Measurements from ENCODE around the gene GPR146. TPM values are rescaled to one million over a fixed set of nuclear protein-coding genes. Genes with fewer than 3 reads are reported as not detected.
A peak's percentile ranks its signal among the peaks of the same experiment; 100 is the strongest.

The GPR146 gene
- total and polyA plus RNA-seq, 2 donors = 3.1 to 43.9 TPM

DNA sequence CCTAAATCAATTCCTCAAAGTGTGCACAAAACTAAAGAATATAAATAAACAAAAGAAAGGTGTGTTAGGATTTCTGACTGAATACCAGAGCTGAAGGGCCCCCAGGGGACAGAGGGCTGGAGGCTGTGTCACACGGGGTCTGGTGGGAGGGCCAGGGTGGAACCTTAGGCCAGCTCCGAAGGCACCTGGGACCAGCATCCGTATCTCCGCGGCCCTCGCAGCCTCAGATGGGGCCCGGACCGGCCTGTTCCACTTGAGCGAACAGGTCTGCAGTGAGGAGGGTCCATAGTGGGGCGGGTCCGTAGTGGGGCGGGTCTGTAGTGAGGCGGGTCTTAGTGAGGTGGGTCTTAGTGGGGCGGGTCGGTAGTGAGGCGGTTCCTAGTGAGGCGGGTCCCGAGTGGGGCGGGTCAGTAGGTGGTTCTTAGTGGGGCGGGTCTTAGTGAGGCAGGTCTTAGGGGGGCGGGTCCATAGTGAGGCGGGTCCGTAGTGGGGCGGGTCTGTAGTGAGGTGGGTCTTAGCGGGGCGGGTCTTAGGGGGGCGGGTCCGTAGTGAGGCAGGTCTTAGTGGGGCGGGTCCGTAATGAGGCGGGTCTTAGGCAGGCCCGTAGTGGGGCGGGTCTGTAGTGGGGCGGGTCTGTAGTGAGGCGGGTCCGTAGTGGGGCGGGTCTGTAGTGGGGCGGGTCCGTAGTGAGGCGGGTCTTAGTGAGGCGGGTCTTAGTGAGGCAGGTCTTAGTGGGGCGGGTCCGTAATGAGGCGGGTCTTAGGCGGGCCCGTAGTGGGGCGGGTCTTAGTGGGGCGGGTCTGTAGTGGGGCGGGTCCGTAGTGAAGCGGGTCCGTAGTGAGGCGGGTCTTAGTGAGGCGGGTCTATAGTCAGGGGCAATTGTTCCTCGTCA lies 15.1 kb downstream of the GPR146 start:
- Histone ChIP-seq H3K27ac (ENCODE audit: low read depth) (no peak overlapping the region), H3K4me1 (ENCODE audit: insufficient read depth) (no peaks in the 10 kb centered on the region)

DNA sequence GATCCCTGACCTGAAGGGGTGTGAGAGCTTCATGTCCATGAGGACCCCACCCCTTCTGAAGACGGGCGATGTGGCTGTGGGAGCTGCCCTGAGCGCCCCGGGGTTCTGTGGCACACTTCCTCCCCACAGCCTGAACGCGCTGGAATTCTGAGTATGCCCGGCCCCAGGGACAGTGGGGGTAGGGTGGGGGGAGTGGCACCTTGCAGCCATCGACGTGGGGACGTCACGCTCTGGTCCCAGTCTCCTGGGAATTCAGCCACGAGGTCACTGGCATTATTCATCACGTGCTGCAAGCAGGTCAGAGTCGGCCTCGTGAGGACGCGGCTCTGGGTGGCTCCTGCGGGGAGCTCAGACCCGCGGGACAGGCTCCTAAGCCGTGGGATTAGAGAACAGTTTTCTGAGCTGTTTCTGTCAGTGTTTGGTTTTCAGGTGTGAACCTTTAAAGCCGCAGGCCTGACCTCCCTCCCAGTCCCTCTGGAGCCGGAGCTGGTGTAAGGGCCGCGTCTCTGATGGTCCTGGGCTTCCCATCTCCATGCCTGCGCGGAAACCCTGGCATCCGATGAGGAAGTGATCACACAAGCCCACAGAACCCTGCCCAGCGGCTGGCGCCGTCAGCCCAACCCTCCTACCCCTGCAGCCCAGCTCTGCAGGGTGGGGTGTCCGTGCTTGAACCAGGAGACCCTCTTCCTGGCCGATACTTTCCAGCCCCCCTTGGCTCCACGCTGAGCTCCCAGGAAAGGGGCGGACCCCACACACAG lies 16.1 kb downstream of the GPR146 start:
- Histone ChIP-seq H3K4me1 (ENCODE audit: insufficient read depth) (no peaks in the 10 kb centered on the region), H3K36me3 (ENCODE audit: insufficient read depth) (no peaks in the 10 kb centered on the region), H3K4me3 (ENCODE audit: low read depth, low read length) (no peak overlapping the region), H3K27ac (ENCODE audit: low read depth) (no peak overlapping the region)
- no peak for DNase-seq (ENCODE audit: extremely low spot score)
- WGBS = 62% methylated on average over 35 of the region's 35 CpGs

More for the DNA sequence above, 15.1 kb downstream of the GPR146 start:
- H3K36me3 ChIP-seq (ENCODE audit: insufficient read depth) = no peaks in the 10 kb centered on the region
- peak; percentile 35 for DNase-seq (ENCODE audit: extremely low spot score)
- 41% methylated on average over 55 of the region's 55 CpGs for WGBS
- no peak overlapping the region for H3K4me3 ChIP-seq (ENCODE audit: low read depth, low read length)

DNA sequence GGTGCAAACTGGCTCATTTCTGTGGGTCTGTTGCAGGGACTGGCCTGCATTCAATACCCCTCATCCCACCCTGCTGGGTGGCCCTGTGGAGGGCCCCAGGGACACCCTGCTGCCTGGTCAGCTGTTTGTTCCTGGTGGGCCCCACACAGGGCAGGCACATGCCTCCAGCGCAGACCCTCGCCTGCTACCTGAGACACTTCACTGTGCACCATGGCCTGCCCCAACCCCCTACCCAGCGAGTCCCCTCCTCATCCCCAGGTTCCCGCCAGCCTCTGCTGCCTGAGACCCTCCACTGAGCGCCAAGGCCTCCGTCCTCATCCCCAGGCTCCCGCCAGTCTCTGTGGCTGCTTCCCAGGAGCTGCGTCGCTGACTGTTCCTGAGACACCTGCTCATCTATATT lies 16.8 kb downstream of the GPR146 start:
- 98% methylated on average over 9 of the region's 9 CpGs for WGBS
- no peaks in the 10 kb centered on the region for H3K36me3 ChIP-seq (ENCODE audit: insufficient read depth)
- no peak overlapping the region for H3K4me3 ChIP-seq (ENCODE audit: low read depth, low read length)
- H3K4me1 ChIP-seq (ENCODE audit: insufficient read depth) = no peaks in the 10 kb centered on the region
- no peak overlapping the region for H3K27ac ChIP-seq (ENCODE audit: low read depth)
- no peak for DNase-seq (ENCODE audit: extremely low spot score)

DNA sequence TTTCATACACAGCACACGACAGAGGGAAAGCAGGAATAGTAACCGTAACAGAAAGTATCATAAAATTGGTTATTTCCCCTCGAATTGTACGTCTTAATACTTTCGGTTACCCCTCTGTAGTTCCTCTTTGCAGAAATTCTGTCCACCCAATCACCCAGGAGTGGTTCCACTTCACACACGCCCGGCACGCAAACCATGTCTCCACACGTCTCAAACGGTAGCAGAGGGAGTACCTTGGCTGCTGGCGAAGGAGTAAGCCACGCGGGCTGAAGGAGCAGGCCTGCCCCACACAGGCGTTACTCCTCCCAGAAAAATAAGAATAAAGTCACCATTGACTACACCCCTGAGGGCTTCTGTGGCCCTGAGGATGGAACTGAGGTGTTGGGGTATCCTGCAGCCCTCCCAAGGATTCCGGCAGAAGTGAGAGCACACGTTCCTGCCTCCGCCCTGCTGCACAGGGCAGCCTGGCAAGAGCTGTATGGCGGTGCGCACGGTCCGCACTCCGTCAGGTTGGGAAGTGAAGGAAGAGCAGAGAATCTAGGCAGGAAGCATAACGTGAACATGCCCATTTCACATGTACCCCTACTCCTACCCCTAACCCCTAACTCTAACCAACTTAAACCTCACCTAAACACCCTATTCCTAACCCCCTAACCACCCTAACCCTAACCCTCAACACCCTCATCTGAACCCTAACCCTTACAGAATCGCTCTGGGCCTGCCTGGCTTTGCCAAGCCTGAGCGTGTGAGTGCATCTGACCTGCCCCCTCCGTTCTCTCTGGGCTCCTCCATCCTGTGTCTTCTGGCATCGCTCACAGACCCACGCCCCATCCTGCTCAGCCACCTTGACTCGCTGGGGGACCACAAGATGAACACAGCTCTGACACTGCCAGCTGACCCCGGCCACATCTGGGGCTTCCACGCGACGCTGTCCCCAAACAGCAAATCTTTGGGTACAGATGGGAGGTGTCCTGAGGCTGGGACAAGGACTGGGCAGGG lies 18.2 kb downstream of the GPR146 start:
- H3K27ac ChIP-seq (ENCODE audit: low read depth) = no peak overlapping the region
- H3K4me1 ChIP-seq (ENCODE audit: insufficient read depth) = no peaks in the 10 kb centered on the region
- WGBS = 88% methylated on average over 33 of the region's 33 CpGs
- H3K4me3 ChIP-seq (ENCODE audit: low read depth, low read length) = no peak overlapping the region
- H3K36me3 ChIP-seq (ENCODE audit: insufficient read depth) = no peaks in the 10 kb centered on the region
- no peak for DNase-seq (ENCODE audit: extremely low spot score)

DNA sequence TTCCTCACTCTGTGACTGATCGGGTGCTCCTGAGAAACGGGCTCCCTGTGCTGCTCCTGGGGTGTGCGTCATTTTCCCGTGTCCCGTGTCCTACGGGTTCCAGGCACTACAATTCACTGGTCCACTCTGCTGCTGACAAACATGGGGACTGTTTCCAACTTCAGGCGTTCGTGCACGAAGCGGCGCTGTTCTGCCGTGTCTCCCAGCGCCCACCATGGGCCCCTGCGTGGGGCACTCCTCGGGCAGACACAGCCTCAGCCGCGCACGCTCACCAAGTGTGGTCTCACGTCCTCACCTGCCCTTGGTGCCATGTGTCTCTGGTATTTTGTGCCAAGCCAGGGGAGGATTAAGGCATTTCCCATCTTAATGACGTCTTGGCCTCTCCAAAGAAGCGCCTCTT lies 19.0 kb downstream of the GPR146 start:
- DNase-seq (ENCODE audit: extremely low spot score) = no peak
- Histone ChIP-seq H3K4me1 (ENCODE audit: insufficient read depth) (no peaks in the 10 kb centered on the region), H3K4me3 (ENCODE audit: low read depth, low read length) (no peak overlapping the region), H3K36me3 (ENCODE audit: insufficient read depth) (no peaks in the 10 kb centered on the region), H3K27ac (ENCODE audit: low read depth) (no peak overlapping the region)
- 96% methylated on average over 21 of the region's 21 CpGs for WGBS

DNA sequence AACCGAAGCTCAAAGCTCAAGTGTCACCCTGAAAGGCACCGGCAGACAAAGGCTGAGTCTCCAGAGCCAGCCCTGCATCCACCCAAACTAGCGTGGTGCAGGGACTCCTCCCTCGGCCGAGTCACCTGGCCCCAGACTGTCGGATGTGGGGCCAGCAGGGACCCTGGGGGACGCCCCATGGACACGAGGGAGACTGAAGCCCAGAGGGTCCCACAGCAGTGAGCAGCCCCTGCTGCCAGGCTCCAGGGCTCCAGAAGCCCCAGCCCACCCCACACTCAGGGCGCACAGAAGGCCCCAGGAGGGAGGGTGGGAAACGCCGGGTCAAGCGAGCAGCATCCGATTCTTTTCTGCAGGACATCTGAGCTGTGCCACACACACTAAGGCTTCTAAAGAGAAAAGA lies 20.2 kb downstream of the GPR146 start:
- Histone ChIP-seq H3K36me3 (ENCODE audit: insufficient read depth) (no peaks in the 10 kb centered on the region), H3K4me1 (ENCODE audit: insufficient read depth) (no peaks in the 10 kb centered on the region), H3K27ac (ENCODE audit: low read depth) (no peak overlapping the region), H3K4me3 (ENCODE audit: low read depth, low read length) (no peak overlapping the region)
- DNase-seq (ENCODE audit: extremely low spot score) = no peak
- WGBS = 88% methylated on average over 13 of the region's 13 CpGs

DNA sequence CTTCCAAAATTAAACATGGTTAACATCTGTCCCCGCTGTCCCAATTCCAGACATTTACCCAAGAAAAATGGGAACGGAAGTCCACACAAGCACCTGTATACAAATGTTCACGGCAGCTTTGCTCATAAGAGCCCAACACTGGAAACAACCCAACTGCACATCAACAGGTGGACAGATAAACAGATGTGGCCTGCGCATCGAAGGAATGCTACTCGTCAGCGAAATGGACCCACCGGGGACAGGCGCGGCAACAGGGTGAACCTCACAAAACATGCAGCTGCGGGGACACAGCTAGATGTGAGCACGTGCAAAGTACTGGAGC lies 20.9 kb downstream of the GPR146 start:
- Histone ChIP-seq H3K4me3 (ENCODE audit: low read depth, low read length) (no peak overlapping the region), H3K27ac (ENCODE audit: low read depth) (no peak overlapping the region), H3K36me3 (ENCODE audit: insufficient read depth) (no peaks in the 10 kb centered on the region), H3K4me1 (ENCODE audit: insufficient read depth) (no peaks in the 10 kb centered on the region)
- no peak for DNase-seq (ENCODE audit: extremely low spot score)
- WGBS = 64% methylated on average over 12 of the region's 12 CpGs

DNA sequence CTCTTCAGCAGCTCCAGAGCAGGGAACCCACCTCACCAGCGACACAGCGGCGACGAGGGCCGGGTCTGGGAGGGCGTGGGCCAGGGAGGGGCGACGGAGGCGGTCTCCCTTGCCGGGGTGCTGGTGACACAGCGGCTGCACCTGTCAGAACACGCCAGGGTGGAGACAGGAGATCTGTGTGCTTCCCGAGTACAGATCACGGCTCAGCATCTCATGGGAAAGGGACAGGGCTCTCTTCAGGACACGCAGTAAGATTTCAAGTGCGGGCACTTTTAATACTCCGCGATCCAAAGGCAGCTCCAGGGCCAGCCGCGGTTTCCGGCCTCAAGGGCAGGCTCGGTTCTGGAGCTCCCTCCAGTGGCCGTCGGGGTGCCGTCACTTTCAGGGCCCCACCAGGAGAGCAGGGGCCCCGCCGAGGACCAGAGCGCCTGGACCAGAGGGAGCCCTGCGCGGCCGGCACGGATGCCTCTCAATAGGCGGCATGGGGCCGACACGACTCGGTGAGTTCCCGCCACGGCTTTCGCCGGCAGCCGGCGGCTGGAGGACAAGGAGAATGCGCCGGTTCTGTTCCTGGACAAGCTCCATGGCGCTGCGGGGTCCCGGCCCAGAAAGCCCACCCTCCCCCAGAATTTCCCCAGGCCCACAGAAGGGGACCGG lies 21.4 kb downstream of the GPR146 start:
- Histone ChIP-seq H3K36me3 (ENCODE audit: insufficient read depth) (no peaks in the 10 kb centered on the region), H3K27ac (ENCODE audit: low read depth) (no peak overlapping the region), H3K4me3 (ENCODE audit: low read depth, low read length) (no peak overlapping the region), H3K4me1 (ENCODE audit: insufficient read depth) (no peaks in the 10 kb centered on the region)
- 12% methylated on average over 48 of the region's 48 CpGs for WGBS
- DNase-seq (ENCODE audit: extremely low spot score) = no peak

DNA sequence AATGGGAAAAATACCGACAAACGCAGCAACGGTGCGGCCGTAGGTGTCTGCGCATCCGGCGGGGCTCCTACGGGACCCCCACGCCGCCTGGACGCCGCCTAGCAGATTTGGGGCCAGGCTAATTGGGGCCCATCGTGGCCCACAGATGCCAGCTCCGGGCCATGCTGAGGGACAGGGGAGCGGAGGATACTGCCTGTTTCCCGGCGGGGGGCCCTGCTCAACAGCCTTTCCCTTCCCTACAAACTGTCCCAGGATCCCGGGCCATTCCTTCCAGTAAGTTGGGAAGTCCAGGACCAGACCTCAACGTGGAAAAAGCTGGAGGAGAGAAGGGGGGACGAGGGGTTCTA lies 21.9 kb downstream of the GPR146 start:
- no peak for DNase-seq (ENCODE audit: extremely low spot score)
- Histone ChIP-seq H3K27ac (ENCODE audit: low read depth) (no peak overlapping the region), H3K36me3 (ENCODE audit: insufficient read depth) (no peaks in the 10 kb centered on the region), H3K4me3 (ENCODE audit: low read depth, low read length) (no peak overlapping the region), H3K4me1 (ENCODE audit: insufficient read depth) (no peaks in the 10 kb centered on the region)
- 72% methylated on average over 21 of the region's 21 CpGs for WGBS

DNA sequence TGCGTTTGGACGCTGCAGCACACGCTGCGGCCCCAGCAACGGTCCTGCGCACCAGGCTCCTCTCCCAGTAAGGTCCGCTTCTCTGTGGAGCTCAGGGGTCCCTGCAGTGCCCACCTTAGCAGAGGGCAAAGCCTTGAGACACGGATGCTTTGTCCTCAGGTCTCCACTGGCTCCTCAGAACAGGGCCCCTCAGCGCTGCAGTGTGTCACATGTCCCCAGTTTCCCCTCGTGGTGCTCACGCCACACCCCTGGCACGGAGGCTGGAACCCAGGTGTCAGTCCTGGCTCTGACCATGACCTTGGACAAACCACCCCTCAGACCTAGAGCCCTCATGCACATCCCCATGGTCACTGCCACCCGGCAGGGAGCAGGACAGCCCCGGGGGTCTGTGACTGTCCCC lies 23.7 kb downstream of the GPR146 start:
- Histone ChIP-seq H3K4me3 (ENCODE audit: low read depth, low read length) (no peak overlapping the region), H3K4me1 (ENCODE audit: insufficient read depth) (no peaks in the 10 kb centered on the region), H3K27ac (ENCODE audit: low read depth) (no peak overlapping the region), H3K36me3 (ENCODE audit: insufficient read depth) (no peaks in the 10 kb centered on the region)
- 88% methylated on average over 14 of the region's 14 CpGs for WGBS
- DNase-seq (ENCODE audit: extremely low spot score) = no peak

DNA sequence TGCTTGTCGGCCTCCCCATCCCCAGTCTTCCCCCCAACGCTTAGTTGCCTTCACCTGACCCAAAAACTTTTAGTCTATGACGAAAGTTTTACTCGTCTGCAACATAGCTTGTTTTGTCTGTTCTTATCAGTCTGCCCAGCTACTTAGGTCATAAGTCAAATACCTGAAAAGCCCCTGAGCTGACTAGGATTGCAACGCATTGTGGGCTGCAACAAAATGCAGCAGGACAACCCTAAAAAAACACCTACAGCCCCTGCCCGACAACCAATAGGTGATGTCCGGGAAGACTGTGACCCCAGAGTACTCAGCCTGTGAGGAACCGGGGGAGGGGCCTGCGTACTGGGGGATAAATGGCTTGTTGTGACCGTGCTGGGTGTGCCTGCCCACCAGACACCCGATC lies 24.3 kb downstream of the GPR146 start:
- 83% methylated on average over 11 of the region's 11 CpGs for WGBS

DNA sequence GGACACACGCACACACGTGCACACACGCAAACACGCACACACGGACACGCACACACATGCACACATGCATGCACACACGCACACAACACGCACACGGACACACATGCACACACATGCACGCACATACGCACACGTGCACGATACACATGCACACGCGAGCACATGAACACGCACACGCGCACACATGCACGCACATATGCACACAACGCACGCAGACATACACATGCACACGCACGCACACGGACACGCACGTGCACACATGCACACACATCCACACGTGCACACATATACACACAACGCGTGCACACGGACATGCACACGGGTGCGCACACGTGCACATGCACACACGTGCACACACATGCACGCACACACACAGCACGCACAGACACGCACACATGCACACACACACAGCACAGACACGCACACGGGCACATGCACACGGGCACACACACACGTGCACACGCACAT lies 26.2 kb downstream of the GPR146 start:
- 94% methylated on average over 42 of the region's 42 CpGs for WGBS
- no peak overlapping the region for H3K27ac ChIP-seq (ENCODE audit: low read depth)

More for the DNA sequence above, 24.3 kb downstream of the GPR146 start:
- Histone ChIP-seq H3K4me3 (ENCODE audit: low read depth, low read length) (no peak overlapping the region), H3K27ac (ENCODE audit: low read depth) (no peak overlapping the region), H3K36me3 (ENCODE audit: insufficient read depth) (no peaks in the 10 kb centered on the region), H3K4me1 (ENCODE audit: insufficient read depth) (no peaks in the 10 kb centered on the region)
- DNase-seq (ENCODE audit: extremely low spot score) = no peak

DNA sequence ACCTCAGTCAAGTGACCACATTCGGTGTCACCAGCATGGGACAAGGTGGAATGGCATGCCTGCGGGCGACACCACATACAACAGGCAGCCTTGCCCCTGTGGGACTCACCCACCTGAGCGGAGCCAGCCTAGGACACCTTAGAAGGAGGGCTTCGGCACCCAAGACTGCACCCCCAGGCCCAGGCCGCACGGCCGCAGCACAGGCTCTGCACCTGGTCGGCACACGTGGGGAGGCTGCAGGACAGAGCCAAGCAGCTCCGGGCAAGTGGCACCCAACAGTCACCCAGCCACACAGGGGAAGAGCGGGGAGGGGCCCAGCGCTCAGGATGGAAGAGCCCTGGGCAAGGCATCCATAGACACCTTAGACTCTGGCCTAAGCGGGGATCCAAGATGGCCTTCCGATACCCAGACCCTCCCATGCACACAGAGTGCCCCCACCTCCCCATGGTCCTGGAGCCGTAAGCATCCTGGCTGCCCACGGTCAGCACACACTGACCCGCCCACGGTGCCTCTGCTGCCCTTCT lies 27.4 kb downstream of the GPR146 start:
- Histone ChIP-seq H3K4me3 (ENCODE audit: low read depth, low read length) (no peak overlapping the region), H3K27ac (ENCODE audit: low read depth) (no peak overlapping the region), H3K4me1 (ENCODE audit: insufficient read depth) (no peaks in the 10 kb centered on the region), H3K36me3 (ENCODE audit: insufficient read depth) (no peaks in the 10 kb centered on the region)
- no peak for DNase-seq (ENCODE audit: extremely low spot score)
- WGBS = 95% methylated on average over 19 of the region's 19 CpGs

More for the DNA sequence above, 26.2 kb downstream of the GPR146 start:
- DNase-seq (ENCODE audit: extremely low spot score) = no peak
- H3K4me1 ChIP-seq (ENCODE audit: insufficient read depth) = no peaks in the 10 kb centered on the region
- no peak overlapping the region for H3K4me3 ChIP-seq (ENCODE audit: low read depth, low read length)
- H3K36me3 ChIP-seq (ENCODE audit: insufficient read depth) = no peaks in the 10 kb centered on the region

Data from urinary bladder (tissue), 4 donors.